Stimulated activated CD4-positive, alpha-beta T cell treated with anti-CD3 and anti-CD28 coated beads, TNF-alpha, amount 100 ng/mL, for 24 hours (primary cell): ENCODE data around the gene SPECC1.
"Not testable (repeated sequence)": the region's sequence is repeated elsewhere in the genome, so short reads cannot be mapped to it uniquely, and the experiment has no call there.

Experiments used
- DNase-seq, 3 experiments: peaks; one replicate each; pipeline ENCODE4 v3.0.0-alpha.2; 2020; ENCODE audit warnings: low read depth in 3 of 3

The SPECC1 gene

DNA sequence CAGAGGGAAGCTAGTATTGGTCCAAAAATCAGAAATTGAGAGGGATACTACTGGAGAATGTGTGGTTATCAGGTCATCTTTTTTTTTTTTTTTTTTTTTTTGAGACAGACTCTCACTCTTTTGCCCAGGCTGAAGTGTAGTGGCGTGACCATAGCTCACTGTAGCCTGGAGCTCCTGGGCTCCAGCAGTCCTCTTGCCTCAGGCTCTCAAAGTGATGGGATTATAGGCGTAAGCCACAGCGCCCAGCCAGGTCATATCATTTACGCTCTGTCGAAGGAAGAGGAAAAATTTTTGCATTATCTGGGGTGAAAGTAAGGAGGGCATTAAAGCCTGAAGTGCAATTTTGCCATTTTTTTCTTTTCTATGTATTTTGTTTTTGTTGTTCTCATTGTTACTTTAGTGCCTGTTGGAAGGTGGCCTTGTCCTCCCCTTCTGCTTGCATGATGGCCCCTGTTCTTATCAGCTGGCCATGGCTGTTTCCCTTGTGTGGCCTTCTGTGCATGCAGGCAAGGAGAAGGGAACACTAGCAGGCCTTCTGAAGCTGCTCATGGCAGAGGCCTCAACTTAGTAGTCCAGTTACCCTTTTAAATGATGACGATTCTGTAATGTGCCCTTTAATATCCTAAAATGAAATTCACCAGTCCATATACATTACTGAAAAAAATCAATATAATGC lies 118.3 kb downstream of the SPECC1 start:
- DNase-seq = no peak

DNA sequence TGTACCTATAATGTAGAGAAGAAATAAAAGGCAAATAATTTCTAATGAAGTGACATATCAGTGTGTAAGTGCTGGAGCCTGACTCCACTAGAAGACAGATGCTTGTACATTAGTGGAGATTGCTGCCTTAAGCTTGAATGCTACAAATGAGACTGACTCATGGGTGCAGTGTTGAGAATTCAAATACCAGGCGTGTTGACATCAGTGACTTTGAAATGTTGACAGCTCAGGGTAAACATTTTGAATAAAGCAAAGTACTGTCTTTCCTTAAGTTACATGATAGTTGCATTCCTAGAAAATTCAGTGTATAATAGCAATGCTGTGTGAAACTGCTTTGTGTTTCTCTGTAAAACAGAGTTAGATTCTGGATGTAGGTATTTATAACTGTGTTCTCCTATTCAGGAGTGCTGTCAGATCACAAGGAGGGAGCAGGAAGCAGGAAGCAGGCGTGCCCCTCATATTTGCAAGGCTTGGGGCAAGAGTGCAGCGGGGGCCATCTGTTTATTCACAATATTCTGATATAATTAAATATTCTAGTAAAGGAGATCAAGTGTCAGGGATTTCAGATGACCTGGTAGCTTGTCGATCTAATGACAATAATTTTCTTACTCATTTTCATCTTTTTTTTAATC lies 119.0 kb downstream of the SPECC1 start:
- no peak for DNase-seq

DNA sequence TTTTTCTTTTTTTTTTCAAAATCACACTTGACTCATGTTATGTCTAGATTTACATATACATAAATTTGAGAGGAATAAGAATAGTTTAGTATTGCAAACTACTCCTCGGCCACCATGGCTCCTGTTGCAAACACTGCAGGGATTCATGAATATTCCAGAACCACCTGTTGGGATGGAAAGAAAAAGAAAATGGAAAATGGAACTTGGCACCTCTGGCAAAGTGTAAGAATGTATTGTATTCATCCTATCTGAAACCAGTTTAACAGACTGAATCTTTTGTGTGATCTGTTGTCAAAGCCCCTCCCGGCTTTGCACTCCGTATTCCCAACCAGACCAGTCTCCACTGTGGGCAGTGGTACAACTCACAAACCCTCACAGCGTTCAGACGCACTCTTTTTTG lies 124.4 kb downstream of the SPECC1 start:
- no peak for DNase-seq

DNA sequence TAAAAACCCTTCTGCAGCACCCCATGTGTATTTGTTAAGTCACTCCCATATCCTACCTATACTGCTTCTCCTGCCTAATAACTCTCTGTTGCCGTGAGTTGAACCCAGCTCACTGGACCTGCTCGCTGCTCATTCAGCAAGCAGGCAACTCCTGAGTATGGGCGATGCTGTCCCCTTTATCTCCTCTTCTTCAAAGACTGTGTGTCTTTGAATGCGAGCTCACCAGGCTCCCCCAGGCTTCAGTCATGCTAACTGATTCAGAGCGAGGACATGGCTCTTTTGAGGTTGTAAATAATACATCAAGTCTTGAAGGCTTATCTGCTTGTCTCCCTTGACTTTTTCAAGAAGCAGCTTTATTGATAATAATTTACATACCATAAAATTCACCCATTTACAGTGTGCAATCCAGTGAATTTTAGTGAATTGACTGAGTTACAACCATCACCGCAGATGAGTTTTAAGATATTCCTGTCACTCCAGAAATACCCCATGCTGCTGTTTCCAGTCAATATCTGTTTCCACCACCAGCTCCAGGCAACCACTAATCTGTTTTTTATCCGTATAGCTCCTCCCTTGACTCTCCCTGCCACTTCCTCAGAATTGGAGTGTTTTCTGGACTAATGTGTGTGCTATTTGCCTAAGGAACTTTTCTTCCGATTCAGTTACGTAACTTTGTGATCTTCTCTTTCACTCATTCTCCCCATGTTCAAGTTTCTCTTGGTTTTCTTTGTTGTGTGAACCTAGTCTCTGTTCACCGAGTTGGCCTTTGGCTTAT lies 132.2 kb downstream of the SPECC1 start:
- no peak for DNase-seq

DNA sequence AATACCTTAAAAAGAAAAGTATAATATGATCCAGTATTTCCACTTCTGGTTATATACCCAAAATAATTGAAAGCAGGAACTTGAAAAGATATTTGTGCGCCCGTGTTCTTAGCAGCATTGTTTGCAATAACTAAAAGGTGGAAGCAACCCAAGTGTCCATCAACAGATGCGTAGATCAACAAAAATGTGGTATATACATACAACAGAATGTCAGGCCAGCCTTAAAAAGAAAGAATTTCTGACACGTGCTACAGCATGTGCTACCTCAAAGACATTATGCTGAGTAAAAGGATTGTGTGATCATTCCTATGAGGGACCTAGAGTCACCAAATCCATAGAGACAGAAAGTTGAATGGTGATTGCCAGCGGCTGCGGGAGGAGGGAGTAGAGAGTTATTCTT lies 133.1 kb downstream of the SPECC1 start:
- no peak for DNase-seq

DNA sequence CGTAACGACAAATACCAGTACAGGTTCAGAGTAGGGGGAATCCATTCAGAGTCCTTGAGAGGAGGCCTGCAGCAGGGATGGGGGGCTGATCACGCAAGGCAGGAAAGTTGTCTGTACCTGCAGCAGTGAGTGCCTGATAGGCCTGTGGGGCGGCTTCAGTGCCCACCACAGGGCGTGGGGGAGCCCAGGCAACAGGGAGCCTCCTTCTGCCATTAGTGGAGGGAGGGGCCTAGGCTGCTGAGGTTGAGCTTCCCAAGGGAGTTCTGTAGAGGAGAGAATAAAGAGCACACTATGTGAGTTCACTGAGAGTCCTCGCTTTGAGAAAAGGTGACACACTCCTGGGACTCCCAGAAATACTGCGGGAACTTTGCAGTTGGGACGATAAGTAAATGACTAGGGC lies 134.6 kb downstream of the SPECC1 start:
- DNase-seq = no peak

DNA sequence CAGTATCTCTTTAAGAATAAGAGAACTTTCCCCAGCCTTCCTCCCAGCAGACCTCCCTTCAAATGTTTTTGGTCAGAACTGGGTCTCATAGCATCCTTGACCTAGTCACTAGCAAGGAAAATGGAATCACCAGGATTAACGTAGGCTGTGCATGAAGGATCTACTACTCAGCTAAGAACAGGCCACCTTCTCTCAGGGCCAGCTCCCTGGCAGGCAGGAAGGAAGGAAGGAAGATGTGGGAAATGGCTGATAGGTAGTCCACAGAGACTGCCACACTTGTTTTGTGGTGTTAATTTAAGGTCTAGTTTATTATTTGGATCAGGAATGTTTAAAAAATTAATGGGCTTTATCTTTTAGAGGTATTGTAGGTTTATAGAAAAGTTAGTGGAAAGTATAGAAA lies 136.4 kb downstream of the SPECC1 start:
- no peak for DNase-seq

DNA sequence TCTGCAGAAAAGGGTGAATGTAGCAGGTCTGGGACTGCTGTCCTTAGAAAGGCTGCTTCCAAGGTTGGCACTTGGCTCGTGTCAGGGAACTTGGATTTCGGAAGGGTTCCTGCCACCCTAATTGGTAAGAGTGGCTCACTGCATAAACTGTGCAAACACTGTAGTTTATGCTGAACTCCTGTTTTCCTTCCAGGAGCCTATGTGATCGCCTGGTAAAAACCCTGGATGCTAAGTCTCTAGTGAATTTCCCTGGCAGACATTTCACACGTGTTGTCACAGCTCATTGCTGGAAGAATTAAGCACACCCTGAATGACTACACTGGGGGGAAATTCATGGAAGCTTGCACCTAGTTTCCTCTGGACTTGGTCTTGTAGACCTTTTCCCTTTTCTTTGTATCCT lies 140.1 kb downstream of the SPECC1 start:
- DNase-seq = no peak

DNA sequence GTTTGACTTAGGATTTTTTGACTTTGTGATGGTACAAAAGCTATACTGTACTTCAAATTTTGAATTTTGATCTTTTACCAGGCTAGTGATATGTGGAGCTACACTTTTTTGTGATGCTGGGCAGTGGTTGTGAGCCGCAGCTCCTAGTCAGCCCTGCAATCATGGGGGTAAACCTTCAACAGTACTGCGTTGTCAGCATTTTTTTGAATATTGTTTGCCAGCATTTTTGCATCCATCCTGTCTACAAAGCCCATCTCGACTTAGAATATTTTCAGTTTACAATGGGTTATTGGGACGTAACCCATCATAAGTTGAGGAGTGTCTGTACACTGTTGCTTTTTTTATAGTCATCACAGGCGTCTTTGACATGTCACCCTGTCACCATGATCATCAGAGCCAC lies 142.0 kb downstream of the SPECC1 start:
- no peak for DNase-seq

DNA sequence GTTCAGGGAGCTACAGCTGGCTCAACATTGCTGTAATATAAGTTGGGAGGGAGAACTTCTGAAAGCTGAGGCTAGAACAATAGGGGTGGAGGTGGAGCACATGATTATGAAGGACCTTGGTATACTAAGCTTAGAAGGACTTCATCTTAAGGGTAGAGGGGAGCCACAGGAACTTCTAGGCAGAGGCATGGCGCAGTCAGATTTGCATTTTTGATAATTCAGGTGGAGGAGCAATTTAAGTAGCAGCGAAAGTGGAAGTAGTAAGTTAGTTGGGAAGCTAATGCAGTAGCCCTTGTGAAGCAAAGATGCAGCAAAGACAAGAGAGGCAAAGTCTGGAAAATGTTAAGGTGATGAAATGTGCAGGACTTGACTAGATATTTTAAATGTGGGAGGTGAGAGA lies 144.1 kb downstream of the SPECC1 start:
- DNase-seq = no peak

DNA sequence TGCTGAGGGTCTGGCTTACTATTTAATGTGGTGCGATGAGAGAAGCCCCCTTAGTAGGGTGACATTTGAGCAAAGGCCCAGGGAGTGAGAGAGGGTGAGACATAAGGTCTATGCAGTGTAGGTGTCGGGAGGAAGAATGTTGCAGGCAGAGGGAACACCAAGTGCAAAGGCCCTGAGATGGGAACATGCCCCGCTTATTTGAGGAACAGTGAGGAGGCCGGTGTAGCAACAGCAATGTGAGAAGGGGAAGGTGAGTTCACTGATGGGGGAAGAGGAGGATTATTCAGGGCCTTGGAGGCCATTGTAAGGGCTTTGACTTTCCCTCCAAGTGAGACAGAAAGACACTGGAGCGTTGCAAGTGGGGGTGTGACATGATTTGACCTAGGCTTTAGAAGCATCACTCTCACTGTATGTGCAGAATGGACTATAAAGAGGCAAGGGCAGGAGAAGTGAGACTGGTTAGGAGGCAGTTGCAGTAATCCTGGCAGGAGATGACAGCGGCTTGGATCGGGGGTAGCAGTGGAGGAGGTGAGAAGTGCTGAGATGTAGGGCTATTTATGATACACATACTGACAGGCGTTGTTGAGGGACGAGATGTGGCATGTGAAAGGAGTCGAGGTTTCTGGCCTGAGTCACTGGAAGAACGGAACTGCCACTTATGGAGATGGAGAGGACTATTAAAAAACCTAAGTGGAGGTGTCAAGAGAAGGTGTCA lies 145.3 kb downstream of the SPECC1 start:
- no peak for DNase-seq

DNA sequence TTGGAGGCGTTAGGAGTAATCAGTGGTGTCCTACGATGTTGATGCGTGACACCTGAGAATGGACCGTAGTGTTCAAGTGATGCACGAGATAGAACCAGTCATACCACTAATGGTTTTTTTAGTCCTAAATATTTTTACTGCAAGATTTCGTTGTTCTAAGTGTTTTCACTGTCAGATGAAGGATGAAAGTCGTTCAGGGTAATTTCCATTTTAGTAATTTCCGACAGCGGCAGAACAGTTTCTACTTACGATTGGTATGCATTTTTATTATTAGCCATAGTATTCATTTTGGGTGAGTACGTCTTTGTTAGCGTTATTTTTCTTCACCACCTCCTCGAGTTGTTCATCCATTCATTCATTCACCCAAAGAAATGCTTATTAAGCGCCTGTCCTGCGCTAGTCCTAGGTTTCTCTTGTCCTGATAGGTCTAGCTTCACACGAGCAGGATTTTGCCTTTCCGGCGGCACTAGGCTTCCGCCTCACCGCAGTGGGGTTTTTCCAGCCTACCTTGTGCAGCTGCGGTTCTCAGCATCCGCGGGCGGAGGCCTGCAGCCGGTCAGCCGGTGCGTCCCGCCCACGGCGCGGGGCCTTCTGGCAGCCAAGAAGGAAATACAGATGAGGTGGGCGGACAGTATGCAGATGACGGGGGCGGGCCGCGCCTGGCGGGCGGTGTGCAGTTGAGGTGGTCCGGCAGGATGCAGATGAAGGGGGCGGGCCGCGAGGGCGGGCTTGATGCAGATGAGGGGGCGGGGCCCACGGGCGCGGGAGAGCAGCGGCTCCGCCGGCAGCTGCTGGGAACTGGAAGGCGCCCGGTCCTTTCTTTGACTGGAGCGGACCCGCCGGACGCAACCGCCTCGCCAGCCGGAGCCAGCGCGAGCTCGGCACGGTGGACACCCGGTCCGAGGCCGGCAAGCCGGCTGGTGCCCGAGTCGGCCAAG lies 146.4 kb downstream of the SPECC1 start:
- DNase-seq = peak; percentile 80 to 97 (median 88)

DNA sequence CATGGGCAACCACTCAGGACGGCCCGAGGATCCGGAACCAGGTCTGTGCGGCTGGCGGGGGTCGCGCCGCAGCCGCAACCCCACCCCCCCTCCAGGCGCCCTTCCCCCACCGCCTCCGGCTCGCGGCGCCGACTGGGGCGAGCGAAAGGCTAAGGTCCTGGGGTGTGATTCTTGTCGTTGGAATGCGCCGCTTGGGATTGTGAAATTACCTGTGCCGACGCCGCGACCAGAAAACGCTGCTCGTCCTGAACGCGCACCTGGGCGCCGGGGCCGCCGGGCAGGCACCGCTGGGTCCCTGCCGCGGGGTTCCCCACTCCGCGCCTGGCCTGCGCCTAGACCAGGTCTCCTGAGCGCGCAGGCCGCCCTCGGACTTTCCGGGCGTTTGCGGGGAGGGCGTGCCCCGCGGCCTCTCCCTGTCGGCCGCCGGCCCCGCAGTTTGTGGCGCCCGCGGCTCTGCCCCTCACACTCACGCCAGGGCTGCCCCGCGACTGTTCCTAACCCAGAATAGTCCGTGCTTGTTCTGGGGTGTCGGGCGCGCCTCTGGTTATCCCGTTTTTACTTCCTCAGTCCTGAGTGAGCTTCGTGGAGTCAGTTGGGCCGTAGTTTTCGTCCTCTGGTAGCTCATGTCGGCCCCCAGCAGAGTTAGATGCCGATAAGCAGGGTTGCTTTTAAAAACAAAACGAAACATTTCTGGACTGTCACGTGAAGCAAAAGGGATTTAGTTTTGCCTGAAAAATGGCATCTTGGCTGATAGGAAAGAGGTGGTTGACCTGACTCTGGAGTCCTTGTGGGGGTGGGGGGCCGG lies 147.2 kb downstream of the SPECC1 start:
- no peak for DNase-seq

DNA sequence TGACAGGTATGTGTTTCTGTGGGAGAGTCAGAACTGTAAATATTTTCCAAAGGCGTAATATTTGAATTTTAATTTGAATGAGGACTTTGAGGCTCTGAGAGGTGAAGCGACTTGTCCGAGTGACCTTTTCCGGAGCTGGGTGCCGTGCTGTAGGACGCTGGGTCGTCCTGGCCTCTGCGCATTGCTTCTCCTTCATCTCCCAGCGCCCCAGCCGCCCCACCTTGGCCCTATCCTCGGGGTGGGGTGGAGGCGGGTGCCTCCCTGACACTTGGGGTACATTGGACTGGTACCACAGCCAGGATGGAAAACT lies 147.8 kb downstream of the SPECC1 start:
- DNase-seq = no peak

DNA sequence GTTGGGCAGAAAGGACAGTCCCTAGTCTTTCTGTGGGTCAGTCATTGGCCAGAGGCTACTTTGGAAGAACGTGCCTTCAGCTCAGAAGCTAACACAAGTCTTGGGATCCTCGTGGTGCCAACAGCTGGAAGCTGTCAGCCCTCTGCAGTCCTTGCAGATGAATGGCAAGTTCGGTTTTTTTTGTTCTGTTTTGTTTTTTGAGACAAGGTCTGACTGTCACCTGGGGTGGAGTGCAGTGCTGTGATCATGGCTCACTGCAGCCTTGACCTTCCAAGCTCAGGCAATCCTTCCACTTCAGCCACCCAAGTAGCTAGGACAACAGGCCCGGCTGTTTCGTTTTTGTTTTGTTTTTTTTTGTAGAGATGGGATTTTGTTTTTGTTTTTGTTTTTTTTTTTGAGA lies 149.4 kb downstream of the SPECC1 start:
- DNase-seq = no peak

DNA sequence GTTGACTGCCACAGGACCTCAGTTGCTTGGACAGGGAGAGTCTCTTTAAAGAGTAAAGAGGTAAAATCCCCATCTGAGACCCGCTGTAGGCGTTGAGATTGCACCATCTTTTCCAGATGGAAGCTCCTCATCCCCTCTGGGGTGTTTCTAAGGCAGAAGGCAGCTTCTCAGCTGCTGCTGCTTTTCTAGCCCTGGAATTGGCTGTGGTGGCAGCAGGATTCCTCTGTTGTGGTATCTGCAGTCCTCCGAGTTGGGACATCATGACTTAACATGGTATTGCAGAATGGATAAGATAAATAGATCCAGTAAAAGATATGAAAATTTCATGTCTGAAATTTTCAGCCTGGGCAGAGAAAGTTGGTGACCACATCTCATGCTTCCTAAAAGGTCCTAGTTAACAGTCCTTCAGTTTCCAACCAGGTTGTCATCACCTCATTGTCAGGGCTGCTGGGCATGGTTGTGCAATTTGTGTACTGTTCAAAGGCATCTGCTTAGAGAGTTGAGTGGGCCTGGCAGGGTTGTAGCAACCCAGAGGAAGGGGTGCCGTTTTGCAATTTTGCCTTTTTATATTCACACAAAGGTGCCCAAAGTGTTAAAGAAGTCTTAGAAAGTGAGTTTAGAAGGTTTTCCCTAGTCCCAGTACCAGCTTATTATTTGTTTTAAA lies 150.4 kb downstream of the SPECC1 start:
- no peak for DNase-seq

DNA sequence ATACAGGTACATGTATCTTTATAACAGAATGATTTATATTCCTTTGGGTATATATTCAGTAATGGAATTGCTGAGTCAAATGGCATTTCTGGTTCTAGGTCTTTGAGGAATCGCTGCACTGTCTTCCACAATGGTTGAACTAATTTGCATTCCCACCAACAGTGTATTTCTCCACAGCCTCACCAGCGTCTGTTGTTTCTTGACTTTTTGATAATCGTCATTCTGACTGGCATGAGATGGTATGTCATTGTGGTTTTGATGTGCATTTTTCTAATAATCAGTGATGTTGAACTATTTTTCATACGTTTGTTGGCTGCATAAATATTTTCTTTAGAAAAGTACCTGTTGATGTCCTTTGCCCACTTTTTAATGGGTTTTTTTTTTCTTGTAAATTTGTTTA lies 156.4 kb downstream of the SPECC1 start:
- not testable (repeated sequence) for DNase-seq

DNA sequence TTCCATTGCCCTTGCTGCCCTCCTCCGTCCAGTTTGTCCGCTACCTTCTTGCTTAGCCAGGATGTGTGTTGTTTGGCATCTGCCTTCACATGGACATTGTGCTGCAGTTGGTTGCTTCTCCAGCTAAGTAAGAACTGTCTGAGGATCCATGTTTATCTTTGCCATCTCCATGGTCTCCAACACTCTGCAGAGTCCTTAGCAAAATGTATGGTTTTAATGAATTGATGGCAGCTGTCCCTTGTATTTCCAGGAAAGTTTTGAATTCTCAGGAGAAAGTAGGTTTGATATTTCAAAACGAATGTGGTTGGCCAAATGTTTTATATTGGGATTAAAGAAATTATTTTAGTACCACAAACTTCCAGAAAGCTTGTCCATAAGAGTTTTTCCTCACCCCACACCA lies 160.9 kb downstream of the SPECC1 start:
- DNase-seq = no peak

DNA sequence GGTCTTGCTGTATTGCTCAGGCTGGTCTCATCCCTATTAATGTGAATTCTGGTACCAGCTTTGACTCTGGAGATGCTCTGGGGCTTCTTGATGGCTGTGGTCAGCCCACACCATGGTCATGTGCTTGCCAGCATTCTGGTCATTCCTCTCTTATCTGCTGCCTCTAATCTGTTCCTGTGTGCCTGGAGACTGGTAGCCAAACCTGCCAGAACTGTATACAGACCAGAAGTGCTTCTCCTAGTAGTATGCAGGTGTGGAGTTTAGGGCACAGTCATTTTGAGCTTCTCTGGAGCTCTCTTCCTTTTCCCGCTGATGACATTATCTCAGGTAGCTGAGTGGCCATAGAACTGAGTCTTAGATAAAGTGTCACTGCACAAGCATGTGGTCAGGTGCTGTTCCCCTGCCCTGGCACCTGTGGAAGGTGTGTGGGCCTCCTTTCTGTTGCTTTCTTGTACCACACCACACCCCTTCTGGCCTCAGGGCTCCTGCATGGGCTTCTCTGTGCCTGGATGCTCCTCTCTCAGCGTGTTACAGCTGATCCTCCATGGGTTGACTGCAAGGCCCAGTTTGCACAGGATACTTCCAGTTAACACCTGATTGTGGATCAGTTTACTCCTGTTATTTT lies 162.7 kb downstream of the SPECC1 start:
- DNase-seq = no peak

DNA sequence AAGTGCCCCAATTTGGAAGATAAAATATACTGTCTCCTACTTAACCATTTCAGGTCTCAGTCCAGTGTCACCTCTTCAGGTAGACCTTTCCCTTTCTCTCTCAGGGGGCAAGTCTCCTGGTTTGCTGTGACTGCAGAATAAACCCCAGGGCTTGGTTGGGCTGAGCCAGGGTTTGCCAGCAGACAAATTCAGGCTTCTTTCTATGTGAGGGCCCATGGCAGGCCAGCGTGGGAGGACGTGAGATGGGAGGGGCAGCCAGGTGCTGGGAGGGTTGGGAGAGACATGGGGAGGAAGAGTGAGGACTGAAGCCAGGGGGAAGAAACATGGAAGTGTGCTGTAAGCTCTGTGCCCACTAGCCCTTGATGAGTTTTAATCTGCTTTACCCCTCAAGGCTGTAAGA lies 163.2 kb downstream of the SPECC1 start:
- no peak for DNase-seq
